Neural progenitor cell (in vitro differentiated cells): ENCODE results near the gene C10orf71. TPM values are rescaled to one million over a fixed set of nuclear protein-coding genes. Genes with fewer than 3 reads are reported as not detected.

Experiments used
- DNase-seq: peaks from one replicate; pipeline ENCODE4 v3.0.0-alpha.2; 2016; ENCODE audit warnings: low spot score
- H2AFZ ChIP-seq: fragments of 200-600 bp; sonication (generic); replicated peaks from 2 replicates; pipeline ENCODE4 v1.6.1; 2016; ENCODE audit warnings: antibody characterized with exemption
- H3F3A ChIP-seq: fragments of 200-600 bp; sonication (generic); 2 replicates; pipeline ENCODE4 v1.6.1; 2016; ENCODE audit warnings: antibody characterized with exemption, low read depth
- H3K27ac ChIP-seq: fragments of 200-600 bp; sonication (generic); 2 replicates; pipeline ENCODE4 v1.5.1; 2016; ENCODE audit warnings: mild to moderate bottlenecking
- H3K27me3 ChIP-seq: fragments of 200-600 bp; sonication (generic); 2 replicates; pipeline ENCODE4 v1.6.1; 2016; ENCODE audit warnings: mild to moderate bottlenecking, moderate library complexity
- H3K36me3 ChIP-seq: fragments of 200-600 bp; sonication (generic); 2 replicates; pipeline ENCODE4 v1.5.1; 2016
- H3K4me1 ChIP-seq: fragments of 200-600 bp; sonication (generic); 2 replicates; pipeline ENCODE4 v1.6.1; 2016; ENCODE audit warnings: mixed run types
- H3K4me2 ChIP-seq: fragments of 200-600 bp; sonication (generic); 2 replicates; pipeline ENCODE4 v1.6.1; 2016
- H3K4me3 ChIP-seq: fragments of 200-600 bp; sonication (generic); 2 replicates; pipeline ENCODE4 v1.5.1; 2016
- H3K79me2 ChIP-seq: fragments of 200-600 bp; sonication (generic); 2 replicates; pipeline ENCODE4 v1.6.1; 2016; ENCODE audit warnings: low read depth
- H3K9ac ChIP-seq: fragments of 200-600 bp; sonication (generic); 2 replicates; pipeline ENCODE4 v1.6.1; 2016
- H3K9me3 ChIP-seq: fragments of 200-600 bp; sonication (generic); 2 replicates; pipeline ENCODE4 v1.5.1; 2016; ENCODE audit warnings: low read depth
- H4K20me1 ChIP-seq: fragments of 200-600 bp; sonication (generic); 2 replicates; pipeline ENCODE4 v1.6.1; 2016; ENCODE audit warnings: low read depth
- H3K27ac Mint-ChIP-seq: 3 replicates; pipeline ENCODE4 v1.8.0; 2021; ENCODE audit warnings: mixed read lengths
- H3K27me3 Mint-ChIP-seq: 2 replicates; pipeline ENCODE4 v1.8.0; 2022; ENCODE audit warnings: low read depth, mild to moderate bottlenecking, inconsistent platforms, moderate library complexity, mixed read lengths; ENCODE audit not compliant: insufficient read depth
- H3K36me3 Mint-ChIP-seq: 3 replicates; pipeline ENCODE4 v1.8.0; 2021; ENCODE audit warnings: mixed read lengths
- H3K4me1 Mint-ChIP-seq: 3 replicates; pipeline ENCODE4 v1.8.0; 2021; ENCODE audit warnings: mixed read lengths
- H3K4me3 Mint-ChIP-seq: 3 replicates; pipeline ENCODE4 v1.8.0; 2021; ENCODE audit warnings: mild to moderate bottlenecking, moderate library complexity, mixed read lengths
- H3K9me3 Mint-ChIP-seq: 3 replicates; pipeline ENCODE4 v1.8.0; 2020; ENCODE audit warnings: mixed read lengths
- CTCF ChIP-seq: fragments of 200-600 bp; sonication (generic); IDR thresholded peaks from 2 replicates; pipeline ENCODE4 v1.5.1; 2017; ENCODE audit warnings: antibody characterized with exemption, mild to moderate bottlenecking
- EZH2 ChIP-seq: fragments of 200-600 bp; sonication (generic); IDR thresholded peaks from 2 replicates; pipeline ENCODE4 v1.6.1; 2017; ENCODE audit warnings: antibody characterized with exemption, mild to moderate bottlenecking, moderate library complexity
- EZH2phosphoT487 ChIP-seq: fragments of 200-600 bp; sonication (generic); IDR thresholded peaks from 2 replicates; pipeline ENCODE4 v1.6.1; 2017; ENCODE audit warnings: antibody characterized with exemption
- total RNA-seq: library from RNA; depleted of rRNA; stranded (reverse); fragments of >200 nt; gene quantifications from 2 replicates; pipeline ENCODE4 v1.2.3, GENCODE V29; 2015; ENCODE audit warnings: low replicate concordance

The C10orf71 gene
- total RNA-seq, 1 donor from 2014 or later, result not detected

GRCh38 chr10:49257154-49257553 is 41.8 kb upstream of the C10orf71 start:
- no peak overlapping the region for H3K4me3 ChIP-seq
- H3K27ac Mint-ChIP-seq, result no peak overlapping the region
- no peaks in the 10 kb centered on the region for H3K27me3 ChIP-seq
- no peaks in the 10 kb centered on the region for H3F3A ChIP-seq
- H3K4me2 ChIP-seq, result no peak overlapping the region
- no peaks in the 10 kb centered on the region for H3K9me3 ChIP-seq
- H4K20me1 ChIP-seq, result no peaks in the 10 kb centered on the region
- H3K9ac ChIP-seq, result no peak overlapping the region
- H3K4me1 Mint-ChIP-seq, result no peaks in the 10 kb centered on the region
- no peaks in the 10 kb centered on the region for H3K36me3 Mint-ChIP-seq
- peaks cover 3% of the 10 kb centered on the region for H3K27me3 Mint-ChIP-seq
- no peak for DNase-seq
- H3K9me3 Mint-ChIP-seq, result peaks cover 4% of the 10 kb centered on the region
- H3K79me2 ChIP-seq, result no peaks in the 10 kb centered on the region
- no peak overlapping the region for H3K27ac ChIP-seq
- peaks cover 4% of the 10 kb centered on the region for H3K4me1 ChIP-seq
- H3K4me3 Mint-ChIP-seq, result no peak overlapping the region
- TF ChIP-seq CTCF (no peak), EZH2 (no peak), EZH2phosphoT487 (no peak)
- no peak overlapping the region for H2AFZ ChIP-seq
- H3K36me3 ChIP-seq, result no peaks in the 10 kb centered on the region

GRCh38 chr10:49257626-49258349 is 41.2 kb upstream of the C10orf71 start:
- Histone ChIP-seq H3K79me2 (no peaks in the 10 kb centered on the region), H3K9ac (no peak overlapping the region), H3K27ac (no peak overlapping the region), H3K4me1 (peaks cover 4% of the 10 kb centered on the region), H4K20me1 (no peaks in the 10 kb centered on the region), H3K27me3 (no peaks in the 10 kb centered on the region), H3K9me3 (no peaks in the 10 kb centered on the region), H3K36me3 (no peaks in the 10 kb centered on the region), H2AFZ (no peak overlapping the region), H3K4me2 (no peak overlapping the region), H3F3A (no peaks in the 10 kb centered on the region), H3K4me3 (no peak overlapping the region)
- no peaks in the 10 kb centered on the region for H3K36me3 Mint-ChIP-seq
- no peaks in the 10 kb centered on the region for H3K27me3 Mint-ChIP-seq
- H3K27ac Mint-ChIP-seq, result no peak overlapping the region
- no peak overlapping the region for H3K4me3 Mint-ChIP-seq
- TF ChIP-seq EZH2phosphoT487, result no peak
- no peak for TF ChIP-seq EZH2
- TF ChIP-seq CTCF, result no peak
- DNase-seq, result no peak
- H3K9me3 Mint-ChIP-seq, result no peaks in the 10 kb centered on the region
- H3K4me1 Mint-ChIP-seq, result no peaks in the 10 kb centered on the region

- no peaks in the 10 kb centered on the region for H3K27me3 Mint-ChIP-seq
- Histone ChIP-seq H3K27ac (no peak overlapping the region), H3F3A (no peaks in the 10 kb centered on the region), H3K4me1 (peaks cover 4% of the 10 kb centered on the region), H3K9me3 (no peaks in the 10 kb centered on the region), H2AFZ (no peak overlapping the region), H3K9ac (no peak overlapping the region), H4K20me1 (no peaks in the 10 kb centered on the region), H3K79me2 (no peaks in the 10 kb centered on the region), H3K4me3 (no peak overlapping the region), H3K36me3 (no peaks in the 10 kb centered on the region), H3K27me3 (no peaks in the 10 kb centered on the region), H3K4me2 (no peak overlapping the region)
- no peaks in the 10 kb centered on the region for H3K36me3 Mint-ChIP-seq
- H3K9me3 Mint-ChIP-seq, result no peaks in the 10 kb centered on the region
- no peak overlapping the region for H3K27ac Mint-ChIP-seq
- no peak for DNase-seq
- TF ChIP-seq EZH2phosphoT487 (no peak), EZH2 (no peak), CTCF (no peak)
- no peaks in the 10 kb centered on the region for H3K4me1 Mint-ChIP-seq
- no peak overlapping the region for H3K4me3 Mint-ChIP-seq
These were observed 40.7 kb upstream of the C10orf71 start for GRCh38 chr10:49258350-49258683.
